Kidney (tissue), 14 donors: ENCODE measurements around the gene TMEM161A. TPM values are rescaled to one million over a fixed set of nuclear protein-coding genes. Genes with fewer than 3 reads are reported as not detected.

Experiments used
- DNase-seq, 5 donors: peaks; one replicate each; pipeline ENCODE4 v3.0.0-alpha.2; 2013 to 2020
- FAIRE-seq: peaks from 2 replicates; lab custom pipeline; 2012; peaks lifted over from hg19 to GRCh38; lab: Jason Lieb, UNC
- H3K27ac ChIP-seq, 2 donors: one replicate each; pipeline ENCODE4 v1.7.0; 2013; ENCODE audit warnings: low read depth in 2 of 2, low read length in 2 of 2, inconsistent platforms in 1 of 2
- H3K27me3 ChIP-seq: one replicate; pipeline ENCODE4 v1.7.1; 2013; ENCODE audit warnings: low read length, inconsistent platforms; ENCODE audit not compliant: control insufficient read depth, insufficient read depth
- H3K36me3 ChIP-seq, 3 donors: one replicate each; pipeline versions ENCODE4 v1.7.0 to v1.7.1; 2013; ENCODE audit warnings: low read length in 3 of 3, control low read depth in 1 of 3, inconsistent platforms in 1 of 3; ENCODE audit not compliant: insufficient read depth in 3 of 3, control insufficient read depth in 2 of 3
- H3K4me1 ChIP-seq, 3 donors: one replicate each; pipeline versions ENCODE4 v1.7.0 to v1.7.1; 2013; ENCODE audit warnings: low read length in 3 of 3, inconsistent platforms in 1 of 3, low read depth in 1 of 3; ENCODE audit not compliant: control insufficient read depth in 2 of 3, insufficient read depth in 2 of 3
- H3K4me3 ChIP-seq, 3 donors: one replicate each; pipeline versions ENCODE4 v1.7.0 to v1.8.1; 2013; ENCODE audit warnings: low read length in 3 of 3, control low read depth in 1 of 3, inconsistent platforms in 1 of 3
- H3K9ac ChIP-seq, 3 donors: one replicate each; pipeline versions ENCODE4 v1.7.0 to v1.7.1; 2013; ENCODE audit warnings: low read length in 3 of 3, control low read depth in 1 of 3, inconsistent platforms in 1 of 3
- H3K9me3 ChIP-seq, 3 donors: one replicate each; pipeline versions ENCODE4 v1.7.0 to v1.7.1; 2013; ENCODE audit warnings: low read length in 3 of 3, control low read depth in 1 of 3, inconsistent platforms in 1 of 3; ENCODE audit not compliant: control insufficient read depth in 2 of 3, insufficient read depth in 1 of 3
- CTCF ChIP-seq: IDR thresholded peaks from 3 replicates; pipeline ENCODE4 v1.5.1; 2012; ENCODE audit warnings: mild to moderate bottlenecking, moderate library complexity, borderline replicate concordance; ENCODE audit not compliant: insufficient read depth; ENCODE audit errors: extremely low read depth
- intact Hi-C: fragments of 100-400 bp; cut with DNase I; formaldehyde crosslinking; loops from one replicate; pipeline ENCODE4 v1.11.1; 2022
- polyA plus RNA-seq: library from polyadenylated mRNA; stranded (reverse); fragments of 350-450 nt; fragmentation: Illumina TruSeq; extraction: RNeasy Lipid Tissue Mini Kit (QIAGEN cat#74804); gene quantifications from one replicate; pipeline ENCODE4 v1.2.3, GENCODE V29; 2014; ENCODE audit warnings: low read depth, low replicate concordance; ENCODE audit not compliant: insufficient read depth
- total RNA-seq: library from RNA; stranded (reverse); fragmentation: NEBNext Ultra II Directional; extraction: Animal tissue kit (Norgen Biotek cat#: 25700); gene quantifications from one replicate; pipeline ENCODE4 v1.2.1, GENCODE V29; 2021
- donor health status: control.
- donor health status: control.
- donor health status: control.
- donor health status: control.
- donor health status: control.
- donor health status: DM: yes; HTN: yes; CAD: no.
- donor health status: Normal renal cell carcinoma (clear cell type).

TMEM161A gene
- total and polyA plus RNA-seq, 2 donors from 2014 or later = 23.9 to 37.1 TPM

- intact Hi-C loops = no loop called here
Observed at GRCh38 chr19:19098703-19099632, 39.3 kb downstream of the TMEM161A start.

GRCh38 chr19:19098084-19098702 is 40.1 kb downstream of the TMEM161A start:
- H3K36me3 ChIP-seq = peaks cover 0 to 4% (median 0%) of the 10 kb centered on the region in 3 donors
- no peak overlapping the region for H3K4me3 ChIP-seq
- no peak overlapping the region for H3K9ac ChIP-seq
- FAIRE-seq (no peak), DNase-seq (no peak)
- no peaks in the 10 kb centered on the region for H3K9me3 ChIP-seq
- TF ChIP-seq CTCF = no peak
- H3K27me3 ChIP-seq = no peaks in the 10 kb centered on the region
- H3K27ac ChIP-seq = peak overlapping the region; percentile 77 to 95
- intact Hi-C loops = no loop called here
- H3K4me1 ChIP-seq = peaks cover 0 to 10% (median 9%) of the 10 kb centered on the region in 3 donors

More at GRCh38 chr19:19098703-19099632, 39.3 kb downstream of the TMEM161A start:
- DNase-seq = no peak
- peaks cover 0 to 4% (median 0%) of the 10 kb centered on the region in 3 donors for H3K36me3 ChIP-seq
- H3K9me3 ChIP-seq = no peaks in the 10 kb centered on the region
- peak overlapping the region; percentile 77 to 95 for H3K27ac ChIP-seq
- FAIRE-seq = no peak
- no peaks in the 10 kb centered on the region for H3K27me3 ChIP-seq
- H3K4me3 ChIP-seq = no peak overlapping the region
- TF ChIP-seq CTCF = no peak
- peaks cover 0 to 10% (median 9%) of the 10 kb centered on the region in 3 donors for H3K4me1 ChIP-seq
- H3K9ac ChIP-seq = no peak overlapping the region

GRCh38 chr19:19096641-19097627 is 41.3 kb downstream of the TMEM161A start:
- no peaks in the 10 kb centered on the region for H3K9me3 ChIP-seq
- no peak for TF ChIP-seq CTCF
- FAIRE-seq = no peak
- no peak overlapping the region for H3K4me3 ChIP-seq
- no peak overlapping the region for H3K9ac ChIP-seq
- intact Hi-C loops = no loop called here
- H3K27me3 ChIP-seq = no peaks in the 10 kb centered on the region
- peaks cover 0 to 4% (median 0%) of the 10 kb centered on the region in 3 donors for H3K36me3 ChIP-seq
- H3K27ac ChIP-seq = peak overlapping the region; percentile 94 to 95
- H3K4me1 ChIP-seq = peaks cover 0 to 10% (median 9%) of the 10 kb centered on the region in 3 donors
- DNase-seq = peak in 4 of 5 donors; percentile 42 to 70 (median 57)
